Pancreas (tissue), 10 donors: ENCODE data around the gene SEC23A. TPM values are rescaled to one million over a fixed set of nuclear protein-coding genes. Genes with fewer than 3 reads are reported as not detected.
A peak's percentile ranks its signal among the peaks of the same experiment; 100 is the strongest.

Experiments
- ATAC-seq, 4 donors: fragments of 200-7000 bp; cut with Tn5 transposase; one replicate each; pipeline versions ENCODE4 v1.8.0 to v1.9.1; 2020; ENCODE audit warnings: mild to moderate bottlenecking in 4 of 4, moderate library complexity in 4 of 4
- DNase-seq, 6 donors: peaks; one replicate each; pipeline ENCODE4 v3.0.0-alpha.2; 2020
- FAIRE-seq: peaks from 2 replicates; lab custom pipeline; 2012; peaks lifted over from hg19 to GRCh38; lab: Jason Lieb, UNC
- H3K27ac ChIP-seq, 4 donors: fragments of 200-600 bp; sonication (generic); 1 replicate in 3 of 4; 2 replicates in 1 of 4; pipeline versions ENCODE4 v1.5.0 to v1.8.0; 2020
- H3K27me3 ChIP-seq, 4 donors: fragments of 200-600 bp; one replicate each; pipeline ENCODE4 v1.8.0; 2021
- H3K36me3 ChIP-seq, 3 donors: fragments of 200-600 bp; sonication (generic) in 1 of 3; one replicate each; pipeline versions ENCODE4 v1.5.0 to v1.8.0; 2020 to 2021
- H3K4me1 ChIP-seq, 3 donors: fragments of 200-600 bp; one replicate each; pipeline ENCODE4 v1.8.0; 2021
- H3K4me3 ChIP-seq, 4 donors: fragments of 200-600 bp; sonication (generic) in 2 of 4; one replicate each; pipeline versions ENCODE4 v1.5.0 to v1.8.0; 2020 to 2021
- H3K9me3 ChIP-seq, 4 donors: fragments of 200-600 bp; one replicate each; pipeline ENCODE4 v1.8.0; 2021
- CTCF ChIP-seq, 4 donors: fragments of 200-600 bp; sonication (generic) in 3 of 4; IDR thresholded peaks; one replicate each; pipeline versions ENCODE4 v1.5.0 to v1.8.0; 2021; ENCODE audit warnings: antibody characterized with exemption in 4 of 4
- WGBS, 2 donors: extraction: QIAGEN DNeasy Blood & Tissue Kit; methylation state at CpG; one replicate each; pipeline ENCODE4 v1.1.7; 2013; 5-methylcytosine and 5-hydroxymethylcytosine counted together
- intact Hi-C, 3 donors: fragments of 100-400 bp; cut with DNase I; formaldehyde crosslinking; loops; one replicate each; pipeline versions ENCODE4 v1.11.1 to v1.14.2; 2022
- polyA plus RNA-seq, 2 donors: library from polyadenylated mRNA; stranded (reverse); fragments of 200-250 nt; gene quantifications; one replicate each; pipeline ENCODE4 v1.2.3, GENCODE V29; 2013
- total RNA-seq, 6 donors: library from RNA; stranded (reverse); fragmentation: NEBNext Ultra II Directional in 4 of 6; extraction: Animal tissue kit (Norgen Biotek cat#: 25700) in 4 of 6; gene quantifications; one replicate each; pipeline versions ENCODE4 v1.2.1 to v1.2.4, GENCODE V29; 2021 to 2023
- donor health status: healthy with polysubstance abuse.
- donor health status: DM: no; HTN: no; CAD: no; lungs with moderate emphysema.
- donor health status: DM: no; HTN: no; CAD: no.
- donor health status: control.
- donor health status: control.
- donor health status: Bipolar disorder and iron deficiency.
- donor health status: DM: yes; HTN: yes; CAD: no.
- donor health status: DM: no; HTN: no; CAD: no.
- donor health status: DM: no; HTN: no; CAD: no.
- donor health status: DM: yes; HTN: yes; CAD: no.

Gene SEC23A
- total and polyA plus RNA-seq, 8 donors: 7.6 to 19.7 (median 9.9) TPM

- no peaks in the 10 kb centered on the region for H3K27me3 ChIP-seq
- no peaks in the 10 kb centered on the region for H3K4me1 ChIP-seq
- no peak for TF ChIP-seq CTCF (IDR thresholded peaks at IDR 0.05)
- H3K27ac ChIP-seq: no peak overlapping the region
- no peak overlapping the region for H3K4me3 ChIP-seq
- no peak for FAIRE-seq
- WGBS, 2 donors: 94 to 97% methylated on average over 1 of the region's 1 CpG
- H3K9me3 ChIP-seq: no peaks in the 10 kb centered on the region
- intact Hi-C loops: no loop called here
- DNase-seq: no peak
- no peaks in the 10 kb centered on the region for H3K36me3 ChIP-seq
- no peak for ATAC-seq
Observed at GRCh38 chr14:38991299-38991698, 111.7 kb downstream of the SEC23A start.

- intact Hi-C loops: no loop called here
- Histone ChIP-seq H3K4me1 (no peaks in the 10 kb centered on the region), H3K4me3 (no peak overlapping the region), H3K27me3 (no peaks in the 10 kb centered on the region), H3K36me3 (no peaks in the 10 kb centered on the region), H3K27ac (peak overlapping the region in 1 of 4 donors; percentile 12), H3K9me3 (no peaks in the 10 kb centered on the region)
- FAIRE-seq: no peak
- 78 to 82% methylated on average over 2 of the region's 2 CpGs for WGBS, 2 donors
- no peak for DNase-seq
- TF ChIP-seq CTCF (IDR thresholded peaks at IDR 0.05): no peak
- ATAC-seq: peak in 1 of 4 donors; percentile 36
Observed at GRCh38 chr14:38989922-38990546, 113.0 kb downstream of the SEC23A start.

GRCh38 chr14:38987781-38988180 lies 115.3 kb downstream of the SEC23A start:
- Histone ChIP-seq H3K27ac (no peak overlapping the region), H3K4me1 (no peaks in the 10 kb centered on the region), H3K36me3 (no peaks in the 10 kb centered on the region), H3K9me3 (no peaks in the 10 kb centered on the region), H3K27me3 (no peaks in the 10 kb centered on the region), H3K4me3 (no peak overlapping the region)
- no peak for FAIRE-seq
- ATAC-seq: no peak
- WGBS, 2 donors: 69 to 77% methylated on average over 2 of the region's 2 CpGs
- DNase-seq: no peak
- TF ChIP-seq CTCF (IDR thresholded peaks at IDR 0.05): no peak
- intact Hi-C loops: no loop called here

GRCh38 chr14:38982837-38983236 lies 120.2 kb downstream of the SEC23A start:
- ATAC-seq (no peak), DNase-seq (no peak), FAIRE-seq (no peak)
- intact Hi-C loops: no loop called here
- Histone ChIP-seq H3K27me3 (no peaks in the 10 kb centered on the region), H3K9me3 (no peaks in the 10 kb centered on the region), H3K4me3 (no peak overlapping the region), H3K27ac (no peak overlapping the region), H3K4me1 (no peaks in the 10 kb centered on the region), H3K36me3 (no peaks in the 10 kb centered on the region)
- WGBS, 2 donors: 0% methylated on average over 1 of the region's 1 CpG
- TF ChIP-seq CTCF (IDR thresholded peaks at IDR 0.05): no peak

GRCh38 chr14:38982278-38982677 lies 120.8 kb downstream of the SEC23A start:
- Histone ChIP-seq H3K36me3 (no peaks in the 10 kb centered on the region), H3K4me3 (no peak overlapping the region), H3K27ac (no peak overlapping the region), H3K4me1 (no peaks in the 10 kb centered on the region), H3K9me3 (no peaks in the 10 kb centered on the region), H3K27me3 (no peaks in the 10 kb centered on the region)
- WGBS, 2 donors: 50 to 75% methylated on average over 3 of the region's 3 CpGs
- intact Hi-C loops: no loop called here
- no peak for FAIRE-seq
- ATAC-seq: no peak
- no peak for DNase-seq
- TF ChIP-seq CTCF (IDR thresholded peaks at IDR 0.05): no peak
